GM18868 (cell line): Measurements from ENCODE around the gene PGLYRP2.
"Not testable (repeated sequence)": the region's sequence is repeated elsewhere in the genome, so short reads cannot be mapped to it uniquely, and the experiment has no call there.

ENCODE experiments used
- ATAC-seq: cut with Tn5 transposase; IDR thresholded peaks from one replicate; pipeline ENCODE4 v1.9.1; 2021; ENCODE audit warnings: mild to moderate bottlenecking, moderate library complexity; ENCODE audit not compliant: unreplicated experiment

Gene PGLYRP2

GRCh38 chr19:15488489-15489226 is 9.4 kb upstream of the PGLYRP2 start:
- ATAC-seq: no peak

GRCh38 chr19:15487038-15487437 is 7.7 kb upstream of the PGLYRP2 start:
- no peak for ATAC-seq

- not testable (repeated sequence) for ATAC-seq
Observed at GRCh38 chr19:15485768-15486167, 6.5 kb upstream of the PGLYRP2 start.

- ATAC-seq: not testable (repeated sequence)
Observed at GRCh38 chr19:15480996-15481395, 1.7 kb upstream of the PGLYRP2 start.

- ATAC-seq: no peak
Observed at GRCh38 chr19:15476325-15476724, 3.0 kb downstream of the PGLYRP2 start.

- no peak for ATAC-seq
Observed at GRCh38 chr19:15475611-15476010, 3.7 kb downstream of the PGLYRP2 start.

- ATAC-seq: no peak
Observed at GRCh38 chr19:15475169-15475568, 4.1 kb downstream of the PGLYRP2 start.

- not testable (repeated sequence) for ATAC-seq
Observed at GRCh38 chr19:15473821-15474220, 5.5 kb downstream of the PGLYRP2 start.

- ATAC-seq: no peak
Observed at GRCh38 chr19:15471639-15472101, 7.6 kb downstream of the PGLYRP2 start.

- no peak for ATAC-seq
Observed at GRCh38 chr19:15469513-15470297, 9.6 kb downstream of the PGLYRP2 start.

GRCh38 chr19:15468675-15469512 is 10.4 kb downstream of the PGLYRP2 start:
- ATAC-seq: no peak

GRCh38 chr19:15467734-15468214 is 11.5 kb downstream of the PGLYRP2 start:
- ATAC-seq: no peak

GRCh38 chr19:15466851-15467733 is 12.2 kb downstream of the PGLYRP2 start:
- ATAC-seq: peak; percentile 50

GRCh38 chr19:15464394-15465385 is 14.6 kb downstream of the PGLYRP2 start, which contains the start of gene RASAL3:
Gene RASAL3 (minus strand): TSS chr19:15464544. CDS start chr19:15464358, 186 bp downstream.
- ATAC-seq: peak; percentile 51

- ATAC-seq: peak; percentile 49
Observed at GRCh38 chr19:15463861-15464371, 15.4 kb downstream of the PGLYRP2 start.

GRCh38 chr19:15461694-15462093 is 17.6 kb downstream of the PGLYRP2 start:
- no peak for ATAC-seq

- ATAC-seq: no peak
Observed at GRCh38 chr19:15457701-15458484, 21.4 kb downstream of the PGLYRP2 start.
